GM23338 (cell line): Measurements from ENCODE around the gene THBS4. TPM values are rescaled to one million over a fixed set of nuclear protein-coding genes. Genes with fewer than 3 reads are reported as not detected.

Experiments used
- ATAC-seq: fragments of 200-7000 bp; cut with Tn5 transposase; 3 replicates; pipeline ENCODE4 v1.9.1; 2020
- DNase-seq: peaks from one replicate; pipeline ENCODE4 v3.0.0-alpha.2; 2015; ENCODE audit warnings: low spot score
- H2AFZ ChIP-seq: fragments of 200-600 bp; sonication (generic); 2 replicates; pipeline ENCODE4 v1.8.0; 2016; ENCODE audit warnings: antibody characterized with exemption, mild to moderate bottlenecking, moderate library complexity
- H3F3A ChIP-seq: fragments of 200-600 bp; sonication (generic); replicated peaks from 2 replicates; pipeline ENCODE4 v1.8.0; 2017; ENCODE audit warnings: antibody characterized with exemption, mixed run types, low read depth
- H3K27ac ChIP-seq: fragments of 200-600 bp; sonication (generic); 2 replicates; pipeline ENCODE4 v1.6.1; 2016; ENCODE audit warnings: low read depth
- H3K27me3 ChIP-seq: fragments of 200-600 bp; sonication (generic); 2 replicates; pipeline ENCODE4 v1.8.0; 2016; ENCODE audit warnings: mild to moderate bottlenecking, mixed run types, moderate library complexity; ENCODE audit not compliant: insufficient read depth
- H3K36me3 ChIP-seq: fragments of 200-600 bp; sonication (generic); 2 replicates; pipeline ENCODE4 v1.8.0; 2016; ENCODE audit warnings: mild to moderate bottlenecking; ENCODE audit not compliant: insufficient read depth
- H3K4me1 ChIP-seq: fragments of 200-600 bp; sonication (generic); 2 replicates; pipeline ENCODE4 v1.8.0; 2016; ENCODE audit warnings: mild to moderate bottlenecking, moderate library complexity; ENCODE audit not compliant: insufficient read depth
- H3K4me2 ChIP-seq: fragments of 200-600 bp; sonication (generic); 2 replicates; pipeline ENCODE4 v1.7.1; 2017; ENCODE audit warnings: mixed run types
- H3K4me3 ChIP-seq: fragments of 200-600 bp; sonication (generic); 2 replicates; pipeline ENCODE4 v1.6.1; 2016; ENCODE audit warnings: mixed run types
- H3K79me2 ChIP-seq: fragments of 200-600 bp; sonication (generic); replicated peaks from 2 replicates; pipeline ENCODE4 v1.8.0; 2017; ENCODE audit warnings: mild to moderate bottlenecking; ENCODE audit not compliant: insufficient read depth
- H3K9me2 ChIP-seq: fragments of 200-600 bp; sonication (generic); 2 replicates; pipeline ENCODE4 v1.8.0; 2017; ENCODE audit not compliant: insufficient read depth
- H4K20me1 ChIP-seq: fragments of 200-600 bp; sonication (generic); replicated peaks from 2 replicates; pipeline ENCODE4 v1.8.0; 2017; ENCODE audit warnings: mild to moderate bottlenecking; ENCODE audit not compliant: insufficient read depth
- H3K27ac Mint-ChIP-seq: 2 replicates; pipeline ENCODE4 v1.8.0; 2020; ENCODE audit warnings: inconsistent platforms, mild to moderate bottlenecking, moderate library complexity, mixed read lengths
- H3K27me3 Mint-ChIP-seq: 3 replicates; pipeline ENCODE4 v1.8.0; 2022; ENCODE audit warnings: low read depth, mild to moderate bottlenecking, moderate library complexity, mixed read lengths, inconsistent platforms; ENCODE audit not compliant: insufficient read depth, poor library complexity
- H3K36me3 Mint-ChIP-seq: 3 replicates; pipeline ENCODE4 v1.8.0; 2021; ENCODE audit warnings: low read depth, mild to moderate bottlenecking, inconsistent platforms, moderate library complexity, mixed read lengths
- H3K4me1 Mint-ChIP-seq: 3 replicates; pipeline ENCODE4 v1.8.0; 2020; ENCODE audit warnings: mild to moderate bottlenecking, inconsistent platforms, mixed read lengths
- H3K4me3 Mint-ChIP-seq: 3 replicates; pipeline ENCODE4 v1.8.0; 2021; ENCODE audit warnings: moderate library complexity, mild to moderate bottlenecking, inconsistent platforms, mixed read lengths
- H3K9me3 Mint-ChIP-seq: 3 replicates; pipeline ENCODE4 v1.8.0; 2020; ENCODE audit warnings: moderate library complexity, mild to moderate bottlenecking, inconsistent platforms, mixed read lengths
- CREB1 ChIP-seq: fragments of 250-450 bp; sonication (Bioruptor Pico); IDR thresholded peaks from 2 replicates; pipeline ENCODE4 v1.5.0; 2020; ENCODE audit warnings: low read depth, mild to moderate bottlenecking, moderate library complexity
- EZH2 ChIP-seq: fragments of 200-600 bp; sonication (generic); IDR thresholded peaks from one replicate; pipeline ENCODE4 v1.8.0; 2017; ENCODE audit warnings: antibody characterized with exemption, mild to moderate bottlenecking, low read depth; ENCODE audit not compliant: unreplicated experiment
- EZH2phosphoT487 ChIP-seq: fragments of 200-600 bp; sonication (generic); IDR thresholded peaks from one replicate; pipeline ENCODE4 v1.8.1; 2018; ENCODE audit warnings: antibody characterized with exemption; ENCODE audit not compliant: unreplicated experiment
- JUNB ChIP-seq: IDR thresholded peaks from one replicate; pipeline ENCODE4 v1.6.1; 2016; ENCODE audit warnings: antibody characterized with exemption; ENCODE audit not compliant: unreplicated experiment
- NANOG ChIP-seq: IDR thresholded peaks from 2 replicates; pipeline ENCODE4 v1.6.1; 2016; ENCODE audit warnings: antibody characterized with exemption, borderline replicate concordance
- POLR2AphosphoS5 ChIP-seq: IDR thresholded peaks from 2 replicates; pipeline ENCODE4 v1.6.1; 2016; ENCODE audit warnings: antibody characterized with exemption, low read depth
- STAT1 ChIP-seq: IDR thresholded peaks from one replicate; pipeline ENCODE4 v1.6.1; 2016; ENCODE audit warnings: antibody characterized with exemption; ENCODE audit not compliant: unreplicated experiment
- ZNF331 ChIP-seq: fragments of 250-450 bp; sonication (Bioruptor Pico); IDR thresholded peaks from 2 replicates; pipeline ENCODE4 v1.5.0; 2020; ENCODE audit warnings: low read depth, mild to moderate bottlenecking, moderate library complexity
- polyA plus RNA-seq: library from polyadenylated mRNA; unstranded; fragments of >200 nt; fragmentation: Nextera tagmentation; extraction: Ambion mirVana; gene quantifications from 2 replicates; pipeline ENCODE4 v1.2.1, GENCODE V29; 2016
- total RNA-seq: library from RNA; depleted of rRNA; stranded (reverse); fragments of >200 nt; shearing (Covaris generic); gene quantifications from 2 replicates; pipeline ENCODE4 v1.2.3, GENCODE V29; 2014
- TF ChIP-seq, protein P1 (sequence below): IDR thresholded peaks from 2 replicates; pipeline ENCODE4 v1.6.1; 2016; ENCODE audit warnings: antibody characterized with exemption
- TF ChIP-seq, protein P2 (sequence below), 2 experiments: fragments of 200-600 bp in 1 of 2; sonication (generic) in 1 of 2; conservative IDR thresholded peaks; 2 replicates each; pipeline versions ENCODE4 v1.5.1 to v1.6.1; 2016 to 2017; ENCODE audit warnings: antibody characterized with exemption in 2 of 2, low read depth in 2 of 2, mild to moderate bottlenecking in 2 of 2, moderate library complexity in 1 of 2
- TF ChIP-seq, protein P3 (sequence below): IDR thresholded peaks from one replicate; pipeline ENCODE4 v1.6.1; 2018; ENCODE audit warnings: antibody characterized with exemption; ENCODE audit not compliant: unreplicated experiment

The THBS4 gene
- total and polyA plus RNA-seq, 2 experiments from 2014 or later = 14.0 to 23.2 TPM

DNA sequence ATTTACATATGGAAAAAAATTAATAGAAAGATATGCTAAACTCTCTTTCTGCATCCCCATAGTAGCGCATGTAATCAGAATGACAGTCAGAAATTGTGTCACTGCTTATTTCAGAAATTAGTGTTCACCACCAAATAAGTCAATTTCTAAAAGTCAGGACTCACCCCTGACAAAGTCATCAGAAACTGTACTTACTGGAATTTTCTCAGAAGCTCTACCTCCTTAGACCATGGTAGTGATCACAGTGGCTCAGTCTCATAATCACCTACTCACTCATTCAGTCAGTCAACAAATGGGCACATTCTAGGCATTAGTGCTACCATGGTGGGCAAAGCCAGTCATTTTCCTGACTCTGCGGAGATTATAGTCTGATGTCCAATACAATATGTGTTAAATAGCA is 22.0 kb downstream of the THBS4 start:
- Histone ChIP-seq H3F3A (no peaks in the 10 kb centered on the region; the same call in 1 of the 2 replicates), H3K4me2 (no peak overlapping the region), H3K4me3 (no peak overlapping the region), H3K9me2 (no peaks in the 10 kb centered on the region), H3K36me3 (no peaks in the 10 kb centered on the region), H4K20me1 (no peaks in the 10 kb centered on the region), H3K4me1 (peaks cover 12% of the 10 kb centered on the region; the same call in 1 of the 2 replicates), H3K27ac (no peak overlapping the region), H2AFZ (no peak overlapping the region), H3K79me2 (no peaks in the 10 kb centered on the region), H3K27me3 (no peaks in the 10 kb centered on the region)
- TF ChIP-seq EZH2phosphoT487 = no peak
- no peak for TF ChIP-seq POLR2AphosphoS5
- TF ChIP-seq CREB1 = no peak
- TF ChIP-seq, protein P1, sequence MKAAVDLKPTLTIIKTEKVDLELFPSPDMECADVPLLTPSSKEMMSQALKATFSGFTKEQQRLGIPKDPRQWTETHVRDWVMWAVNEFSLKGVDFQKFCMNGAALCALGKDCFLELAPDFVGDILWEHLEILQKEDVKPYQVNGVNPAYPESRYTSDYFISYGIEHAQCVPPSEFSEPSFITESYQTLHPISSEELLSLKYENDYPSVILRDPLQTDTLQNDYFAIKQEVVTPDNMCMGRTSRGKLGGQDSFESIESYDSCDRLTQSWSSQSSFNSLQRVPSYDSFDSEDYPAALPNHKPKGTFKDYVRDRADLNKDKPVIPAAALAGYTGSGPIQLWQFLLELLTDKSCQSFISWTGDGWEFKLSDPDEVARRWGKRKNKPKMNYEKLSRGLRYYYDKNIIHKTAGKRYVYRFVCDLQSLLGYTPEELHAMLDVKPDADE = no peak
- no peak for TF ChIP-seq NANOG
- Mint-ChIP-seq H3K4me3 (no peak overlapping the region), H3K27ac (no peak overlapping the region), H3K9me3 (no peaks in the 10 kb centered on the region), H3K4me1 (peaks cover 10% of the 10 kb centered on the region), H3K27me3 (no peaks in the 10 kb centered on the region), H3K36me3 (no peaks in the 10 kb centered on the region)
- ATAC-seq (no peak), DNase-seq (no peak)

DNA sequence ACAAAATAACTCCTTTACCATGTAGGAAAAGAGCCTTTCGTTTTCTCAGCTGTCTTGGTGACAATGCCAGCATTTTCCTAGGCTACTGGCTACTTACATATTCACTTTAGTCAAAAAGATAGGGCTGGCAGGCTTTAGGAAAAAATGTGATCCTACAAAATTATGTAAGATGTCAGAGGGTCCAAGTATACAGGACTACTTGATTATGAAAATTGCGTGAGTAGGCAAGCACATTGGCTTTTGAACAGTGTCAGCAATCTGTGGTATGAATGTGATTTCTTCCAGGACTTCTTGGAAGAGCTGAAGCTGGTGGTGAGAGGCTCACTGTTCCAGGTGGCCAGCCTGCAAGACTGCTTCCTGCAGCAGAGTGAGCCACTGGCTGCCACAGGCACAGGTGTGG is 22.8 kb downstream of the THBS4 start:
- H3K4me2 ChIP-seq = no peak overlapping the region
- H3K9me3 Mint-ChIP-seq = no peaks in the 10 kb centered on the region
- H3K4me1 Mint-ChIP-seq = peaks cover 10% of the 10 kb centered on the region
- H3K36me3 Mint-ChIP-seq = no peaks in the 10 kb centered on the region
- no peaks in the 10 kb centered on the region for H3K36me3 ChIP-seq
- H3K27me3 ChIP-seq = no peaks in the 10 kb centered on the region
- H3F3A ChIP-seq = no peaks in the 10 kb centered on the region; the same call in 1 of the 2 replicates
- ATAC-seq (no peak), DNase-seq (no peak)
- no peak overlapping the region for H3K4me3 Mint-ChIP-seq
- H3K79me2 ChIP-seq = no peaks in the 10 kb centered on the region
- no peaks in the 10 kb centered on the region for H4K20me1 ChIP-seq
- no peak overlapping the region for H3K4me3 ChIP-seq
- H3K27ac ChIP-seq = no peak overlapping the region
- H3K27me3 Mint-ChIP-seq = no peaks in the 10 kb centered on the region
- no peak overlapping the region for H2AFZ ChIP-seq
- peaks cover 12% of the 10 kb centered on the region; the same call in 1 of the 2 replicates for H3K4me1 ChIP-seq
- H3K27ac Mint-ChIP-seq = no peak overlapping the region
- no peaks in the 10 kb centered on the region for H3K9me2 ChIP-seq
- TF ChIP-seq, protein P2, sequence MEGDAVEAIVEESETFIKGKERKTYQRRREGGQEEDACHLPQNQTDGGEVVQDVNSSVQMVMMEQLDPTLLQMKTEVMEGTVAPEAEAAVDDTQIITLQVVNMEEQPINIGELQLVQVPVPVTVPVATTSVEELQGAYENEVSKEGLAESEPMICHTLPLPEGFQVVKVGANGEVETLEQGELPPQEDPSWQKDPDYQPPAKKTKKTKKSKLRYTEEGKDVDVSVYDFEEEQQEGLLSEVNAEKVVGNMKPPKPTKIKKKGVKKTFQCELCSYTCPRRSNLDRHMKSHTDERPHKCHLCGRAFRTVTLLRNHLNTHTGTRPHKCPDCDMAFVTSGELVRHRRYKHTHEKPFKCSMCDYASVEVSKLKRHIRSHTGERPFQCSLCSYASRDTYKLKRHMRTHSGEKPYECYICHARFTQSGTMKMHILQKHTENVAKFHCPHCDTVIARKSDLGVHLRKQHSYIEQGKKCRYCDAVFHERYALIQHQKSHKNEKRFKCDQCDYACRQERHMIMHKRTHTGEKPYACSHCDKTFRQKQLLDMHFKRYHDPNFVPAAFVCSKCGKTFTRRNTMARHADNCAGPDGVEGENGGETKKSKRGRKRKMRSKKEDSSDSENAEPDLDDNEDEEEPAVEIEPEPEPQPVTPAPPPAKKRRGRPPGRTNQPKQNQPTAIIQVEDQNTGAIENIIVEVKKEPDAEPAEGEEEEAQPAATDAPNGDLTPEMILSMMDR (conservative IDR thresholded peaks at IDR 0.05; ENCODE audit: low read depth in 2 of 2) = no peak
- no peak for TF ChIP-seq JUNB
- no peak for TF ChIP-seq NANOG
- TF ChIP-seq ZNF331 (CRISPR knock-in tag) = no peak
- TF ChIP-seq, protein P3, sequence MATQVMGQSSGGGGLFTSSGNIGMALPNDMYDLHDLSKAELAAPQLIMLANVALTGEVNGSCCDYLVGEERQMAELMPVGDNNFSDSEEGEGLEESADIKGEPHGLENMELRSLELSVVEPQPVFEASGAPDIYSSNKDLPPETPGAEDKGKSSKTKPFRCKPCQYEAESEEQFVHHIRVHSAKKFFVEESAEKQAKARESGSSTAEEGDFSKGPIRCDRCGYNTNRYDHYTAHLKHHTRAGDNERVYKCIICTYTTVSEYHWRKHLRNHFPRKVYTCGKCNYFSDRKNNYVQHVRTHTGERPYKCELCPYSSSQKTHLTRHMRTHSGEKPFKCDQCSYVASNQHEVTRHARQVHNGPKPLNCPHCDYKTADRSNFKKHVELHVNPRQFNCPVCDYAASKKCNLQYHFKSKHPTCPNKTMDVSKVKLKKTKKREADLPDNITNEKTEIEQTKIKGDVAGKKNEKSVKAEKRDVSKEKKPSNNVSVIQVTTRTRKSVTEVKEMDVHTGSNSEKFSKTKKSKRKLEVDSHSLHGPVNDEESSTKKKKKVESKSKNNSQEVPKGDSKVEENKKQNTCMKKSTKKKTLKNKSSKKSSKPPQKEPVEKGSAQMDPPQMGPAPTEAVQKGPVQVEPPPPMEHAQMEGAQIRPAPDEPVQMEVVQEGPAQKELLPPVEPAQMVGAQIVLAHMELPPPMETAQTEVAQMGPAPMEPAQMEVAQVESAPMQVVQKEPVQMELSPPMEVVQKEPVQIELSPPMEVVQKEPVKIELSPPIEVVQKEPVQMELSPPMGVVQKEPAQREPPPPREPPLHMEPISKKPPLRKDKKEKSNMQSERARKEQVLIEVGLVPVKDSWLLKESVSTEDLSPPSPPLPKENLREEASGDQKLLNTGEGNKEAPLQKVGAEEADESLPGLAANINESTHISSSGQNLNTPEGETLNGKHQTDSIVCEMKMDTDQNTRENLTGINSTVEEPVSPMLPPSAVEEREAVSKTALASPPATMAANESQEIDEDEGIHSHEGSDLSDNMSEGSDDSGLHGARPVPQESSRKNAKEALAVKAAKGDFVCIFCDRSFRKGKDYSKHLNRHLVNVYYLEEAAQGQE = no peak
- TF ChIP-seq, protein P1 = no peak
- no peak for TF ChIP-seq EZH2phosphoT487
- no peak for TF ChIP-seq CREB1
- no peak for TF ChIP-seq EZH2
- no peak for TF ChIP-seq STAT1
